SK-N-SH treated with all-trans-retinoic acid at 6 μM for 48 hours (cell line): ENCODE results near the gene MYH3.

Experiments
- ATAC-seq: fragments of 200-7000 bp; cut with Tn5 transposase; 3 replicates; pipeline ENCODE4 v1.9.1; 2020; ENCODE audit warnings: mild to moderate bottlenecking, moderate library complexity
- ARNTL ChIP-seq: fragments of 450-650 bp; formaldehyde crosslinking; IDR thresholded peaks from 2 replicates; pipeline ENCODE4 v1.5.0; 2020; ENCODE audit warnings: low read depth, mild to moderate bottlenecking, moderate library complexity, borderline replicate concordance
- CREB5 ChIP-seq: fragments of 250-450 bp; sonication (Bioruptor Pico); IDR thresholded peaks from 2 replicates; pipeline ENCODE4 v1.5.1; 2020; ENCODE audit warnings: low read depth, mild to moderate bottlenecking, moderate library complexity
- CSRNP3 ChIP-seq: fragments of 250-450 bp; sonication (Bioruptor Pico); IDR thresholded peaks from 2 replicates; pipeline ENCODE4 v1.5.1; 2021; ENCODE audit warnings: mild to moderate bottlenecking, moderate library complexity
- ESRRG ChIP-seq: fragments of 250-450 bp; sonication (Bioruptor Pico); IDR thresholded peaks from 2 replicates; pipeline ENCODE4 v1.6.1; 2021; ENCODE audit warnings: mild to moderate bottlenecking
- GLIS3 ChIP-seq: fragments of 250-450 bp; sonication (Bioruptor Pico); IDR thresholded peaks from 2 replicates; pipeline ENCODE4 v1.5.0; 2020; ENCODE audit warnings: mild to moderate bottlenecking, moderate library complexity
- ISL1 ChIP-seq: fragments of 250-450 bp; sonication (Bioruptor Pico); IDR thresholded peaks from 2 replicates; pipeline ENCODE4 v2.1.2; 2022; ENCODE audit warnings: mild to moderate bottlenecking, moderate library complexity
- OSR1 ChIP-seq: fragments of 250-450 bp; sonication (Bioruptor Pico); IDR thresholded peaks from 2 replicates; pipeline ENCODE4 v1.8.0; 2022; ENCODE audit warnings: moderate library complexity, mild to moderate bottlenecking, inconsistent platforms
- PATZ1 ChIP-seq: fragments of 250-450 bp; sonication (Bioruptor Pico); IDR thresholded peaks from 2 replicates; pipeline ENCODE4 v1.8.0; 2020; ENCODE audit warnings: mild to moderate bottlenecking, moderate library complexity, borderline replicate concordance
- PPARA ChIP-seq: fragments of 250-450 bp; sonication (Bioruptor Pico); IDR thresholded peaks from 2 replicates; pipeline ENCODE4 v1.5.0; 2020; ENCODE audit warnings: mild to moderate bottlenecking, borderline replicate concordance
- SNAI2 ChIP-seq: fragments of 250-450 bp; sonication (Bioruptor Pico); IDR thresholded peaks from 2 replicates; pipeline ENCODE4 v1.5.0; 2020; ENCODE audit warnings: mild to moderate bottlenecking, moderate library complexity
- TCF4 ChIP-seq: fragments of 250-450 bp; sonication (Bioruptor Pico); IDR thresholded peaks from 2 replicates; pipeline ENCODE4 v1.8.0; 2021; ENCODE audit warnings: mild to moderate bottlenecking, moderate library complexity, borderline replicate concordance
- TOX ChIP-seq: fragments of 250-450 bp; sonication (Bioruptor Pico); IDR thresholded peaks from 2 replicates; pipeline ENCODE4 v1.8.0; 2021; ENCODE audit warnings: mild to moderate bottlenecking, moderate library complexity, borderline replicate concordance
- TSHZ2 ChIP-seq: fragments of 250-450 bp; sonication (Bioruptor Pico); IDR thresholded peaks from 2 replicates; pipeline ENCODE4 v1.5.0; 2020; ENCODE audit warnings: mild to moderate bottlenecking, moderate library complexity
- ZC3H10 ChIP-seq: fragments of 250-450 bp; sonication (Bioruptor Pico); IDR thresholded peaks from 2 replicates; pipeline ENCODE4 v1.5.1; 2021; ENCODE audit warnings: mild to moderate bottlenecking, moderate library complexity
- ZFP30 ChIP-seq: fragments of 450-650 bp; formaldehyde crosslinking; IDR thresholded peaks from 2 replicates; pipeline ENCODE4 v1.5.0; 2022; ENCODE audit warnings: mild to moderate bottlenecking, moderate library complexity
- ZNF565 ChIP-seq: fragments of 450-650 bp; formaldehyde crosslinking; conservative IDR thresholded peaks from 2 replicates; pipeline ENCODE4 v1.5.0; 2020; ENCODE audit warnings: low read depth, mild to moderate bottlenecking, moderate library complexity
- ZNF70 ChIP-seq: fragments of 450-650 bp; formaldehyde crosslinking; IDR thresholded peaks from 2 replicates; pipeline ENCODE4 v1.5.0; 2020; ENCODE audit warnings: mild to moderate bottlenecking, moderate library complexity
- ZNF8 ChIP-seq: fragments of 450-650 bp; formaldehyde crosslinking; IDR thresholded peaks from 2 replicates; pipeline ENCODE4 v1.5.0; 2020; ENCODE audit warnings: mild to moderate bottlenecking, moderate library complexity
- TF ChIP-seq, protein P1 (sequence below): fragments of 250-450 bp; sonication (Bioruptor Pico); IDR thresholded peaks from 2 replicates; pipeline ENCODE4 v1.8.0; 2021; ENCODE audit warnings: low read depth, mild to moderate bottlenecking, moderate library complexity, borderline replicate concordance

The MYH3 gene

GRCh38 chr17:10626390-10626789, 30.7 kb downstream of the MYH3 start:
- no peak for ATAC-seq
- TF ChIP-seq, protein P1, sequence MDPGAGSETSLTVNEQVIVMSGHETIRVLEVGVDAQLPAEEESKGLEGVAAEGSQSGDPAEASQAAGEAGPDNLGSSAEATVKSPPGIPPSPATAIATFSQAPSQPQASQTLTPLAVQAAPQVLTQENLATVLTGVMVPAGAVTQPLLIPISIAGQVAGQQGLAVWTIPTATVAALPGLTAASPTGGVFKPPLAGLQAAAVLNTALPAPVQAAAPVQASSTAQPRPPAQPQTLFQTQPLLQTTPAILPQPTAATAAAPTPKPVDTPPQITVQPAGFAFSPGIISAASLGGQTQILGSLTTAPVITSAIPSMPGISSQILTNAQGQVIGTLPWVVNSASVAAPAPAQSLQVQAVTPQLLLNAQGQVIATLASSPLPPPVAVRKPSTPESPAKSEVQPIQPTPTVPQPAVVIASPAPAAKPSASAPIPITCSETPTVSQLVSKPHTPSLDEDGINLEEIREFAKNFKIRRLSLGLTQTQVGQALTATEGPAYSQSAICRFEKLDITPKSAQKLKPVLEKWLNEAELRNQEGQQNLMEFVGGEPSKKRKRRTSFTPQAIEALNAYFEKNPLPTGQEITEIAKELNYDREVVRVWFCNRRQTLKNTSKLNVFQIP (CRISPR knock-in tag) = no peak
- no peak for TF ChIP-seq PATZ1 (CRISPR knock-in tag)
- no peak for TF ChIP-seq ZNF565 (CRISPR knock-in tag)
- TF ChIP-seq TCF4 (CRISPR knock-in tag) = no peak
- TF ChIP-seq ZC3H10 (CRISPR knock-in tag) = no peak

DNA sequence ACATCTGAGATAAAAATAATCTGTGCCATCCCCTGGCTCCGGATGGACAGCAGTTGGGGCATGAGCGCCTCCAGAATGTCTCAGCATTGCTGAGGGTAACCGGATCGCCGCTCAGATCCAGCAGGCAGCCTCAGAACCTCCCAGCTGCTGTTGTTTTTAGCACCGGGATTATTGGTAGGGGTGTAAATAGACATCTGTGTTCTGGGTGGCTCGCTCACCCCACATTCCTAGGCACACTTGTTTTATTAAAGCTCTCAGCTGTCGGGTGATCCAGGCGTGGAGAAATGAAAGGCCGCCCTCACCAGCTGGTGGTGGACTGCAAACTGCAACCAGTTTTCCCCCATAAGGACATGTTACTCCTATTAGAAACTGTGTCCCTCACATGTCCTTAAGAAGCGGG, 32.1 kb downstream of the MYH3 start:
- no peak for TF ChIP-seq TSHZ2 (CRISPR knock-in tag)
- TF ChIP-seq ZNF8 (CRISPR knock-in tag) = no peak
- TF ChIP-seq ZC3H10 (CRISPR knock-in tag) = no peak
- TF ChIP-seq ESRRG = no peak
- TF ChIP-seq ARNTL (CRISPR knock-in tag) = no peak
- no peak for TF ChIP-seq TCF4 (CRISPR knock-in tag)
- TF ChIP-seq ZFP30 = no peak
- no peak for TF ChIP-seq ISL1 (CRISPR knock-in tag)
- TF ChIP-seq SNAI2 (CRISPR knock-in tag) = no peak
- no peak for TF ChIP-seq ZNF70 (CRISPR knock-in tag)
- no peak for TF ChIP-seq CREB5 (CRISPR knock-in tag)
- no peak for TF ChIP-seq CSRNP3 (CRISPR knock-in tag)
- TF ChIP-seq PPARA (CRISPR knock-in tag) = no peak
- TF ChIP-seq, protein P1 (CRISPR knock-in tag) = no peak
- TF ChIP-seq GLIS3 (CRISPR knock-in tag) = no peak
- TF ChIP-seq OSR1 (CRISPR knock-in tag) = no peak
- no peak for ATAC-seq

DNA sequence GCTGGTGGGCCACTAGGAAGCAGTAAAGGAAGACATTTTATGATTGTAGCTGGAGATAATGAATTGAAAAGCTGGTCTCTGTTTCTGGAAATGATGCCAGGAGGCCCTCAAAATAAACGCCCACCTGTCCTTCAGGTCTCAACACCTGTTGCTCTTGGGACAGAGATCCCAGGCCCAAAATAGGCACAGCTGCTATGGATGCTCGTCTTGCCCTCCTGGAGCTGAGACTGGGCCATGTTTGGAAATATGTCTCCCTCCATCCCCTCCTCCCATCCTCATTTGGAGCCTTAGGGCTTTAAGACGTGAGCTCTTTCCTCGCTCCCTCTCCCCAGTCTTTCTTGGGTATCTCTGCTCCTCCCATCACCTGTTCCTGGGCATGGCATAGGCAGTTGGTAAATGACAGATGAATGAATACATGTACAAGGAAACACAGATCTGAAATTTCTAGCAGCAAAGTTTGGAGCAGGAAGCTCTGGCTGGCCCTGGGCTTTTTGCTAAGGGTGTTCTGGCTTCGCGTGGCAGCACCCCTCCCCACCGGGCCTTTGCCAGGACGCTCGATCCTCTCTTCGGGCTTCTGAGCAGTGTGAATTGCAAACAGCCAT, 33.3 kb downstream of the MYH3 start:
- no peak for TF ChIP-seq SNAI2 (CRISPR knock-in tag)
- no peak for TF ChIP-seq GLIS3 (CRISPR knock-in tag)
- TF ChIP-seq ZNF8 (CRISPR knock-in tag) = no peak
- TF ChIP-seq ZNF70 (CRISPR knock-in tag) = no peak
- TF ChIP-seq ZNF565 (CRISPR knock-in tag) = no peak
- no peak for TF ChIP-seq ZC3H10 (CRISPR knock-in tag)
- TF ChIP-seq TOX (CRISPR knock-in tag) = no peak
- no peak for ATAC-seq
